HCT116 (cell line): Measurements from ENCODE around the gene PLD3.

ENCODE experiments used
- CEBPB ChIP-seq: IDR thresholded peaks from 2 replicates; pipeline ENCODE4 v1.6.1; 2012; ENCODE audit warnings: low read depth
- ELF1 ChIP-seq: IDR thresholded peaks from 2 replicates; pipeline ENCODE4 v1.6.1; 2012; ENCODE audit warnings: low read depth, borderline replicate concordance
- EZH2 ChIP-seq: fragments of 200-600 bp; sonication (generic); IDR thresholded peaks from 2 replicates; pipeline ENCODE4 v1.6.1; 2017; ENCODE audit warnings: antibody characterized with exemption, mixed run types
- POLR2A ChIP-seq: IDR thresholded peaks from 2 replicates; pipeline ENCODE4 v1.7.0; 2011; ENCODE audit warnings: borderline replicate concordance; ENCODE audit not compliant: insufficient read depth, insufficient read length; ENCODE audit errors: extremely low read depth
- TF ChIP-seq, protein P1 (sequence below), 3 experiments: fragments of 200-600 bp in 1 of 3; sonication (generic) in 1 of 3; IDR thresholded peaks in 2 of 3; conservative IDR thresholded peaks in 1 of 3; 2 replicates each; pipeline ENCODE4 v1.5.1; 2012 to 2017; ENCODE audit warnings: low read depth in 2 of 3, low read length in 2 of 3, antibody characterized with exemption in 1 of 3, borderline replicate concordance in 1 of 3, control low read depth in 1 of 3, mild to moderate bottlenecking in 1 of 3, mixed read lengths in 1 of 3, mixed run types in 1 of 3, moderate library complexity in 1 of 3; ENCODE audit not compliant: insufficient read depth in 1 of 3

- TF ChIP-seq ELF1 (no peak), POLR2A (no peak), CEBPB (no peak), EZH2 (no peak)
- TF ChIP-seq, protein P1, sequence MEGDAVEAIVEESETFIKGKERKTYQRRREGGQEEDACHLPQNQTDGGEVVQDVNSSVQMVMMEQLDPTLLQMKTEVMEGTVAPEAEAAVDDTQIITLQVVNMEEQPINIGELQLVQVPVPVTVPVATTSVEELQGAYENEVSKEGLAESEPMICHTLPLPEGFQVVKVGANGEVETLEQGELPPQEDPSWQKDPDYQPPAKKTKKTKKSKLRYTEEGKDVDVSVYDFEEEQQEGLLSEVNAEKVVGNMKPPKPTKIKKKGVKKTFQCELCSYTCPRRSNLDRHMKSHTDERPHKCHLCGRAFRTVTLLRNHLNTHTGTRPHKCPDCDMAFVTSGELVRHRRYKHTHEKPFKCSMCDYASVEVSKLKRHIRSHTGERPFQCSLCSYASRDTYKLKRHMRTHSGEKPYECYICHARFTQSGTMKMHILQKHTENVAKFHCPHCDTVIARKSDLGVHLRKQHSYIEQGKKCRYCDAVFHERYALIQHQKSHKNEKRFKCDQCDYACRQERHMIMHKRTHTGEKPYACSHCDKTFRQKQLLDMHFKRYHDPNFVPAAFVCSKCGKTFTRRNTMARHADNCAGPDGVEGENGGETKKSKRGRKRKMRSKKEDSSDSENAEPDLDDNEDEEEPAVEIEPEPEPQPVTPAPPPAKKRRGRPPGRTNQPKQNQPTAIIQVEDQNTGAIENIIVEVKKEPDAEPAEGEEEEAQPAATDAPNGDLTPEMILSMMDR (IDR thresholded peaks at IDR 0.05 in 2 of 3, conservative IDR thresholded peaks at IDR 0.05 in 1 of 3; ENCODE audit: borderline replicate concordance in 1 of 3, insufficient read depth in 1 of 3, low read depth in 2 of 3, low read length in 2 of 3), result no peak
Measured at GRCh38 chr19:40337594-40337993, 10.9 kb upstream of the PLD3 start.
